HUES48 (cell line): ENCODE measurements around the gene AICDA.
"Not testable (repeated sequence)": the region's sequence is repeated elsewhere in the genome, so short reads cannot be mapped to it uniquely, and the experiment has no call there.

Source experiments
- H3K27ac ChIP-seq: one replicate; pipeline ENCODE4 v1.7.0; 2013; ENCODE audit warnings: low read depth, low read length, inconsistent platforms
- H3K27me3 ChIP-seq: 2 replicates; pipeline ENCODE4 v1.6.1; 2013; ENCODE audit warnings: mild to moderate bottlenecking, low read length; ENCODE audit not compliant: control insufficient read depth, insufficient read depth
- H3K36me3 ChIP-seq: 2 replicates; pipeline ENCODE4 v1.6.1; 2013; ENCODE audit warnings: low read length; ENCODE audit not compliant: control insufficient read depth, insufficient read depth
- H3K4me1 ChIP-seq: 2 replicates; pipeline ENCODE4 v1.6.1; 2013; ENCODE audit warnings: mild to moderate bottlenecking, low read length; ENCODE audit not compliant: control insufficient read depth, insufficient read depth
- H3K4me3 ChIP-seq: 2 replicates; pipeline ENCODE4 v1.5.1; 2013; ENCODE audit warnings: mild to moderate bottlenecking, low read depth, low read length
- H3K9ac ChIP-seq: 2 replicates; pipeline ENCODE4 v1.6.1; 2013; ENCODE audit warnings: mild to moderate bottlenecking, low read depth, low read length, moderate library complexity
- H3K9me3 ChIP-seq: 2 replicates; pipeline ENCODE4 v1.6.1; 2013; ENCODE audit warnings: low read length; ENCODE audit not compliant: control insufficient read depth, insufficient read depth

The AICDA gene

DNA sequence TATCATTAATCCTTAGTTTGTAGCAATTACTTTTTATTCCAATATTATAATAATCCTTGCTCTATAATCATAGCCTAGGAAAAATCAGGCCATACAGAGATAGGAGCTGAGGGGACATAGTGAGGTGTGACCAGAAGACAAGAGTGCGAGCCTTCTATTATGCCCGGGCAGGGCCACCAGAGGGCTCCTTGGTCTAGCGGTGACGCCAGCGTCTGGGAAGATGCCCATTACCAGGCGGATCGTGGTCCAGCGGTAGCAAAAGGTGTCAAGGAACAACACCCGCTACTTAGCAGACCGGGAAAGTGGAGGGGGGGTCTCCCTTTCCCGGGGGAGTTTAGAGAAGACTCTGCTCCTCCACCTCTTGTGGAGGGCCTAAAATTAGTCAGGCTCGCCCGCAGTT lies 28.2 kb downstream of the AICDA start:
- H3K36me3 ChIP-seq, H3K9ac ChIP-seq, H3K27ac ChIP-seq, H3K27me3 ChIP-seq, H3K4me1 ChIP-seq, H3K9me3 ChIP-seq, H3K4me3 ChIP-seq: not testable (repeated sequence)

DNA sequence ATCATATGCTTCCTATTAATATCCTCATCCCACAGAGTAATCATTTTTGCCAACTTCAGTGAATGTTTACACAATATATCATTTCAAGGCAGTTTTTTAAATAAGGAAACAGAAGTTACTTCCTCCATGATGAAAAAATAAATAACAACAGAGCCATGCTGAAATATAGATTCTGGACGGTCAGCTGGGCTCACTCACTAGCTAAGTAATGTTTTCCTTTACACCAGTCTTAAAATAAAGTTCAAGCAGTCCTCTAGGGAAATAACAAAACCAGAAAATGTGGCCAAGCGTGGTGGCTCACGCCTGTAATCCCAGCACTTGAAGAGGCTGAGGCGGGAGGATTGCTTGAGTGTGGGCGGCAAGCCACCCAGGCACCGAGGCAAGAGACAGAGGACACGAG lies 28.7 kb downstream of the AICDA start:
- Histone ChIP-seq H3K36me3 (no peaks in the 10 kb centered on the region), H3K9ac (no peak overlapping the region), H3K27me3 (no peaks in the 10 kb centered on the region), H3K4me3 (no peak overlapping the region), H3K4me1 (no peaks in the 10 kb centered on the region), H3K9me3 (no peaks in the 10 kb centered on the region), H3K27ac (no peak overlapping the region)

DNA sequence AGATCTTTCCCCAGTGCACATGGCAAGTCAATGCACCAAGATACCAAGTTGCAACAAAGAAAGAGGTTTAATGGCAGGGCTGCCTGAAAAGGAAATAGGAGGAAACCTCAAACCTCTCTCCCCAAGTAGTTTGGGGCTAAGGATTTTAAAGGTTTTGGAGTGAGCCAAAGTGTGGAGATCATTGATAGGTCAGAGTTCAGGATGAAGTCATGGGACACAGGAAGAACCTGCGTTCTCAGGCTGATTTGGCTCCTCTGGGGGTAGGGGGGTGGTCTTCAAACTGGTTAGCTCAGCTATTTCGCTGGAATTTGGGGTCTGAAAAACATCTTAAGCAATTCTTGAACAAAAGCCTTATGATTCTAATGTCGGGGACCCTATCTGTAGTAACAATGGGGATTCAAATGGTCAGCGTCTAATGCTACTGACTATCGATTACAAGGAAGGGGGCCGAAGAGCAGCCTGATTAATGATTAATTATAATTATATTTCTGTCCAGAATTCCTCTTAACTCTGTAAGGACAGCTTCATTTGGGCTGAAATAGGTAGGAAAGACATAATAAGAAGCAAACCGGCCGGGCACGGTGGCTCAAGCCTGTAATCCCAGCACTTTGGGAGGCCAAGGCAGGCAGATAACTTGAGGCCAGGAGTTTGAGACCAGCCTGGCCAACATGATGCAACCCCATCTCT lies 31.4 kb downstream of the AICDA start:
- Histone ChIP-seq H3K36me3 (no peaks in the 10 kb centered on the region), H3K4me3 (no peak overlapping the region), H3K9ac (no peak overlapping the region), H3K9me3 (no peaks in the 10 kb centered on the region), H3K27me3 (no peaks in the 10 kb centered on the region), H3K4me1 (no peaks in the 10 kb centered on the region), H3K27ac (no peak overlapping the region)

DNA sequence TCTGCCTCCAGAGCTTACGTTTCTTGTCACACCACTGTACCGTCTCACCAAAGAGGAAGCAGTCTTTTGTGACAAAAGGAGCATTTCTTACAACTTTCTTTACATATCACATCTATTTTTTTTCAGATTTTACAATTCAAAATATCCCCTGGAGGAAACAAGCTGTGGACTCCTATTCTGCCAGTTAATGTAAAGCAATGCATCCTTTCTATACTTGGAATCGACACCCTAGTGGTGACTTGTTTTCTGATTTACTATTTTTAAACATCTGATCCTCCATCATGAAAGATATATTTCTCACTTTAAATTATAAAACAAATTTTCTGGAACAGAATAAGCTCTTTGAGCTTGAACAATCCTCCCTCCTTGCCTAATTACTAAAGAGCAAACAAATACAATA lies 34.8 kb downstream of the AICDA start:
- Histone ChIP-seq H3K27me3 (no peaks in the 10 kb centered on the region), H3K27ac (no peak overlapping the region), H3K4me1 (no peaks in the 10 kb centered on the region), H3K4me3 (no peak overlapping the region), H3K9me3 (no peaks in the 10 kb centered on the region), H3K9ac (no peak overlapping the region), H3K36me3 (no peaks in the 10 kb centered on the region)

DNA sequence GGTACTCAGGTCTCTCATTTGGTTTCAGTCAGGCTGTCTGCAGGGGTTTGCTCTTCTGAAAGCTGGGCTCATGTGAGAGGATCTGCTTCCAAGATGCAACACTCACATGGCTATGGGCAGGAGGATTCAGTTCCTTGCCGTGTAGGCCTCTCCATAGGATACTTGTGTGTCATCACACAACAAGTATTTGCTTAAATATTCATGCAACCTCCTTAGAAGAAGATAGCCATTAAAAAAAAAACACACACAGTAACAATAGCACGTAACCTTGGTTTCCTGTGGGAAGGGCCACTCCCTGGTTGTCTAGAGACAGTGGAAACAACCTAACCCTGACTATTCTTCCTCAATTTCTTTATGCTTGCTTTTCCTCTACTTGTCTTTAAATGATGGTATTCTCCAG lies 40.2 kb downstream of the AICDA start:
- Histone ChIP-seq H3K36me3 (no peaks in the 10 kb centered on the region), H3K27ac (no peak overlapping the region), H3K27me3 (no peaks in the 10 kb centered on the region), H3K4me1 (no peaks in the 10 kb centered on the region), H3K9ac (no peak overlapping the region), H3K9me3 (peaks cover 2% of the 10 kb centered on the region), H3K4me3 (no peak overlapping the region)

DNA sequence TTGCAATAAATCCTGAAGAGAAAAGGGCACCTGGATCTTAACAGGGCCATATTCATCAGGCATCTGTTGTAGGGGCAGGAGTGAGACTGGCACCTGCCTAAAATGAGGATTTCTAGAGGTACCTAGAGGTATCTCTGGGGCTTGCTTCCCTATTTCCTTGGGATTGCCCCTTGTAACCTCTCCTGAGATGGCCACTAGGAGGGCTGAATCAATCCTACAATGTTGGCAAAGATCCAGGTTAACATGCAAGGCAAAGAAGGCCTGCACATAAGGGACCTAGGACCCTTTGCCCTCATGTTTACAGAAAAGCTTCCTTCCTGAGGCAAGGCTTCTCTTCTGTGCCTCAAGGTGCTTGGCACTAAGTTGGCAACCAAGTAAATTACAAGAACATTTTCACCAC lies 46.1 kb downstream of the AICDA start:
- no peaks in the 10 kb centered on the region for H3K27me3 ChIP-seq
- H3K9ac ChIP-seq: no peak overlapping the region
- peaks cover 11% of the 10 kb centered on the region for H3K9me3 ChIP-seq
- no peaks in the 10 kb centered on the region for H3K36me3 ChIP-seq
- H3K27ac ChIP-seq: no peak overlapping the region
- peaks cover 30% of the 10 kb centered on the region for H3K4me1 ChIP-seq
- H3K4me3 ChIP-seq: no peak overlapping the region

DNA sequence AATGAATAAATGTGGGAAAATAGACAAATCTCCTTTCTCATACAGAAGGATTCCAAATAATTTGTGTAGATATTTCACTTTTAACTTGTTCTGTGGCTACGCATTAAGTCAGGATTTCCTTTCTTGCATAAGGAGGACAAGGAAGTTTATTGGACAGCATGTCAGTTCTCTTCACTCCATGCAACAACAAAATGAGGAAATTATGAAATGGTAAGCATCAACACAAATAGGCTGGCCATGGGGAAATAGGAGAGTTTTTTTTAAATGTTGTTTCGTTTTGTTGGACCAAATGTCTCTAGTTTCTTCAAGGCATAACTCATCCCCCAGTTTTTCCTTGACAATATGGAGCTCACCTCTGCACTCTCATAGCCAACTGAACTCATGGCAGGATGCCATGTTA lies 46.6 kb downstream of the AICDA start:
- peaks cover 11% of the 10 kb centered on the region for H3K9me3 ChIP-seq
- H3K4me3 ChIP-seq, H3K27ac ChIP-seq, H3K36me3 ChIP-seq, H3K9ac ChIP-seq, H3K27me3 ChIP-seq: not testable (repeated sequence)
- peaks cover 30% of the 10 kb centered on the region for H3K4me1 ChIP-seq

DNA sequence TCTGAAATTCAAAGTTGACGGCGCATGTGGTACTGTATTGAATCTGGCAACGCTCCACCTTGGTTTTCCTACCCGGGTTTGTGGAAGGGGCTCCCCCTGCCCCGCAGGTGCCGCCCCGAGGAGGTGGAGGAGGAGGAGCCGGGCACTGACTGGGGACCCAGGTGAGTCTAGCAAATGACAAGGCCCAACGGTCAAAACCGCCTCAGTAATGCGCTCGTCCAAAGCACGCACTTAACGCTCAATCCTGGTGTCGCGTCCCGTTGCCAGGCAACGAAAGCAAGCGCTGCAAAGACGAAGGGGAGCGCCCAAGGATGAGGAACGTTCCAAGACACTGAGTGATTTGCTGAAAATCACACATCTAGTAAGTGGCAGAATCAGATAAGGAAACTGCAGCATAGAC lies 48.0 kb downstream of the AICDA start:
- H3K27me3 ChIP-seq: no peaks in the 10 kb centered on the region
- peaks cover 30% of the 10 kb centered on the region for H3K4me1 ChIP-seq
- H3K9ac ChIP-seq: no peak overlapping the region
- H3K27ac ChIP-seq: no peak overlapping the region
- H3K9me3 ChIP-seq: peaks cover 11% of the 10 kb centered on the region
- no peaks in the 10 kb centered on the region for H3K36me3 ChIP-seq
- no peak overlapping the region for H3K4me3 ChIP-seq

DNA sequence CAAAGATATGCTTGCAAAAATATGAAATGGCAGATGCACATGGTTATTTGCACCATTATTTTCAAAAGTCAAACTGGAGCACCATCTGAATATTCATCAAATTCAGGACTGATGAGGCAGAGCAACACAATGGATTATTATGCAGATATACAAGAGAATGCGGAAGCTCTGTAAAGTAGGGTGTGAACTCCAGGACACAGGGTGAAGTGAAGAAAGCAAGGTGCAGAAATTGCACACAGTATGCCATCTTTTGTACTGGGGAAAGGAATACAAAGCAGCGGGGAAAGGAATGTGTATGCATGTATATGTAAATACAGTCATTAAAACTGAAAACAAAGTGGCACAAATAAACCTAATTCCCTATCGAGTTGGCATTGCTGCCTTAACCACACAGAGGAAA lies 49.3 kb downstream of the AICDA start:
- H3K27me3 ChIP-seq: no peaks in the 10 kb centered on the region
- no peak overlapping the region for H3K9ac ChIP-seq
- H3K9me3 ChIP-seq: peaks cover 11% of the 10 kb centered on the region
- no peak overlapping the region for H3K4me3 ChIP-seq
- H3K27ac ChIP-seq: peak overlapping the region; percentile 71
- H3K4me1 ChIP-seq: peaks cover 30% of the 10 kb centered on the region
- no peaks in the 10 kb centered on the region for H3K36me3 ChIP-seq

DNA sequence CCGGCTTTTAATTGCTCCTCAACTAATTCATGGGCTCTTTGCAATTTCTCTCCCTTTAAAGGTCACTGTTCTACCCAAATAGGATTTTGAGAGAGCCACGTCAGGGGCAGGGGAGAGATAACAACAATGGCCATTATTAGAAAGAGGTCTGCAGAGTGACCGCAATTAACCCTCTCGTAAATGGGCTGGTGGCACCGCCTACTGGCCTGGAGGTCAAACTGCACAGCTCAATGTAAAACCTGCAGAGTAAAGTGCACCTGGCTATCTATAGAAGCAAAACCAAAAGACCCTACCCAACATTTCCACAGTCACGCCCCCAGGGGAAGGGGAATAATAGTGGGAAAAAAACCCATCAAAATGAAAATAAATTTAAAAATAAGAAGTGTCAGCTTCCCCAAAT lies 50.3 kb downstream of the AICDA start:
- no peak overlapping the region; the same call in 1 of the 2 replicates for H3K4me3 ChIP-seq
- H3K27me3 ChIP-seq: no peaks in the 10 kb centered on the region
- no peak overlapping the region for H3K9ac ChIP-seq
- H3K27ac ChIP-seq: no peak overlapping the region
- H3K36me3 ChIP-seq: no peaks in the 10 kb centered on the region
- H3K9me3 ChIP-seq: peaks cover 7% of the 10 kb centered on the region
- peaks cover 30% of the 10 kb centered on the region for H3K4me1 ChIP-seq

DNA sequence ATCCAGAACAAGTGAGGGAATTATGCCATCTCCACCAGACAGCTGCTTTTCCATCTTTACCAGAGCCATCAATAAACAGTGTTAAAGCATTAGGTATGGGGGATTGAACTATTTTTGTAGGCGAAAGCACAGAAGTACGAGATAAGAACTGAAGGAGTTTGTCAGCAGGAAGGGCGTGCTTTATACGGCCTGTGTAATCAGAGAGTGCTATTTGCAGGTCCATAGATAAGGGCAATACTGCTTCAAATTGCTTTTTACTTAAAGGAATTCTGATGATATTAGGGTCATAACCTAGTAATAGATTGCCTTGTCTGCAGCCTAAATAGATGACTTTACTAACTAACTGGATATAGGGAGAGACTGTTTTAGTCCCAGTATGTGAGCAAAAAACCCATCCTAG lies 51.6 kb downstream of the AICDA start:
- H3K27ac ChIP-seq: no peak overlapping the region
- H3K4me3 ChIP-seq: no peak overlapping the region
- no peaks in the 10 kb centered on the region for H3K27me3 ChIP-seq
- H3K36me3 ChIP-seq: no peaks in the 10 kb centered on the region
- 0 out of 2 replicates have a peak, but pooled peaks cover 5% of the 10 kb centered on the region for H3K9me3 ChIP-seq
- H3K4me1 ChIP-seq: peaks cover 33% of the 10 kb centered on the region
- no peak overlapping the region for H3K9ac ChIP-seq
